Upper lobe of right lung (tissue), 1 donor: ENCODE results near the gene TSPO. TPM values are rescaled to one million over a fixed set of nuclear protein-coding genes. Genes with fewer than 3 reads are reported as not detected.

Experiments used
- ATAC-seq: fragments of 200-7000 bp; cut with Tn5 transposase; one replicate; pipeline ENCODE4 v1.9.1; 2020; ENCODE audit warnings: mild to moderate bottlenecking, moderate library complexity
- DNase-seq: peaks from one replicate; pipeline ENCODE4 v3.0.0-alpha.2; 2020
- H3K27ac ChIP-seq: fragments of 200-600 bp; one replicate; pipeline ENCODE4 v1.8.0; 2022
- H3K27me3 ChIP-seq: fragments of 200-600 bp; one replicate; pipeline ENCODE4 v1.8.0; 2022; ENCODE audit warnings: mild to moderate bottlenecking
- H3K36me3 ChIP-seq: fragments of 200-600 bp; one replicate; pipeline ENCODE4 v1.8.0; 2022
- H3K4me1 ChIP-seq: fragments of 200-600 bp; one replicate; pipeline ENCODE4 v1.8.0; 2022
- H3K4me3 ChIP-seq: fragments of 200-600 bp; one replicate; pipeline ENCODE4 v1.8.0; 2022; ENCODE audit warnings: mild to moderate bottlenecking
- H3K9me3 ChIP-seq: fragments of 200-600 bp; one replicate; pipeline ENCODE4 v1.8.0; 2022
- intact Hi-C: fragments of 100-400 bp; cut with DNase I; formaldehyde crosslinking; loops from one replicate; pipeline ENCODE4 v1.11.0; 2022
- total RNA-seq: library from RNA; stranded (reverse); fragmentation: NEBNext Ultra II Directional; extraction: Animal tissue kit (Norgen Biotek cat#: 25700); gene quantifications from one replicate; pipeline ENCODE4 v1.2.1, GENCODE V29; 2021
- TF ChIP-seq, protein P1 (sequence below): fragments of 200-600 bp; IDR thresholded peaks from one replicate; pipeline ENCODE4 v1.8.0; 2022; ENCODE audit warnings: antibody characterized with exemption
- donor health status: DM: no; HTN: yes; CAD: no; lungs with severe emphysema.

TSPO gene
- total RNA-seq, 1 donor from 2014 or later: 185 TPM

DNA sequence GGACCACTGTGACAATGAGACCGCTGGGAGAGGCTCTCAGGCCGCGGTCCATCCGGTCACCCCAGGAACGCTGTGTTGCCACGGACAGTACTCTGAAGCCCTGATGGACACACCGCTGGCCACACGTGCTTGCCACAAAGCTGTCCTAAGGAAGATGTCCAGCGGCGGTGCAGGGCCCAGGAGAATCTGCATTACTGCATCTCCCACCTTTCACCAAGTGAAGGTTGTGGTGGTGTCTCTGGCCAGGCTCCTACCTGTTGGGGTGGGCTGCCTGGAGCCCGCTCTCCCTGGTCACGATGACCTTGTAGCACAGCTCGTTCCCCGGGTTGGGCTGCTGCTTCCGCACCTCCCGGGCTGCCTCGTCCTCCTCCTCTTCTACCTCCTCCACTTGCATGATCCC, 31.4 kb downstream of the TSPO start:
- DNase-seq (peak; percentile 63), ATAC-seq (no peak)
- Histone ChIP-seq H3K4me3 (no peak overlapping the region), H3K9me3 (no peaks in the 10 kb centered on the region), H3K4me1 (peaks cover 11% of the 10 kb centered on the region), H3K36me3 (peaks cover 9% of the 10 kb centered on the region), H3K27me3 (no peaks in the 10 kb centered on the region), H3K27ac (no peak overlapping the region)
- TF ChIP-seq, protein P1, sequence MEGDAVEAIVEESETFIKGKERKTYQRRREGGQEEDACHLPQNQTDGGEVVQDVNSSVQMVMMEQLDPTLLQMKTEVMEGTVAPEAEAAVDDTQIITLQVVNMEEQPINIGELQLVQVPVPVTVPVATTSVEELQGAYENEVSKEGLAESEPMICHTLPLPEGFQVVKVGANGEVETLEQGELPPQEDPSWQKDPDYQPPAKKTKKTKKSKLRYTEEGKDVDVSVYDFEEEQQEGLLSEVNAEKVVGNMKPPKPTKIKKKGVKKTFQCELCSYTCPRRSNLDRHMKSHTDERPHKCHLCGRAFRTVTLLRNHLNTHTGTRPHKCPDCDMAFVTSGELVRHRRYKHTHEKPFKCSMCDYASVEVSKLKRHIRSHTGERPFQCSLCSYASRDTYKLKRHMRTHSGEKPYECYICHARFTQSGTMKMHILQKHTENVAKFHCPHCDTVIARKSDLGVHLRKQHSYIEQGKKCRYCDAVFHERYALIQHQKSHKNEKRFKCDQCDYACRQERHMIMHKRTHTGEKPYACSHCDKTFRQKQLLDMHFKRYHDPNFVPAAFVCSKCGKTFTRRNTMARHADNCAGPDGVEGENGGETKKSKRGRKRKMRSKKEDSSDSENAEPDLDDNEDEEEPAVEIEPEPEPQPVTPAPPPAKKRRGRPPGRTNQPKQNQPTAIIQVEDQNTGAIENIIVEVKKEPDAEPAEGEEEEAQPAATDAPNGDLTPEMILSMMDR: no peak
- intact Hi-C loops: no loop called here

DNA sequence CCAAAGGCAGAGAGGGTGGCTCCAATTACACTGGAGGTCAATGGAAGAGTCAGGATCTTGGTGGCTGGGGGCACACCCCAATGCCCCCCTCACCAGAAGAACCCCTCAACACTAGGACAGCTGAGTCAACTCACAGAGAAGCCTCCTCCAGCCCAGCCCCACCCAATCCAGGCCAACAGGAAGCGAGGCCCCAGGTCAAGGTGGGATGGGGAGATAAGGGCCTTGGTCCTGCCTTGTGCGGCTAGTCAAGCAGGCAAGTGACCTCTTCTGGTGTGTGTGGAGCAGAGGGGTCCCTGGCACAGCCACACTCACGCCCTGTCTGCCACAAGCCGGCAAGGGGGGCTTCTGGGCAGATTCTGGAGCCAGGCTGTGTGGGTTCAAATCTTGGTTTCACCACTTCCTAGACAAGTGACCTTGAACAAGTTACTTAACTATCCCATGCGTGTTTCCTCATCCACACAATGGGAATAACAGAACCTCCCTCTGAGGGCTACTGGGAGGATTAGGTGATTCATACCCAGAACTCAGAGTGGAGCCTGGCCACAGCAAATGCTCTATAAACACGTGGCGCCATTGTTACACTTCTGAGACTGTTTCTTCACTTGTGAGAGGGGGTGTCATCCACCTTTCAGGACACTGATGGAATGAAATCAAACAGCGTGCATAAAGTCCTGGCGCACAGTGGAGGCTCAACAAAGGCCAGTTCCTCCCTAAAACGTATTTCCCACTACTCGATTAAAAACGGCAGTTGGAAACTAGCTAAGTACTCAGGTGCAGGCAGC, 32.3 kb downstream of the TSPO start:
- TF ChIP-seq, protein P1: no peak
- Histone ChIP-seq H3K4me3 (no peak overlapping the region), H3K4me1 (peaks cover 16% of the 10 kb centered on the region), H3K27me3 (no peaks in the 10 kb centered on the region), H3K9me3 (no peaks in the 10 kb centered on the region), H3K27ac (no peak overlapping the region), H3K36me3 (peaks cover 9% of the 10 kb centered on the region)
- ATAC-seq (no peak), DNase-seq (peak; percentile 63)
- intact Hi-C loops: no loop called here

DNA sequence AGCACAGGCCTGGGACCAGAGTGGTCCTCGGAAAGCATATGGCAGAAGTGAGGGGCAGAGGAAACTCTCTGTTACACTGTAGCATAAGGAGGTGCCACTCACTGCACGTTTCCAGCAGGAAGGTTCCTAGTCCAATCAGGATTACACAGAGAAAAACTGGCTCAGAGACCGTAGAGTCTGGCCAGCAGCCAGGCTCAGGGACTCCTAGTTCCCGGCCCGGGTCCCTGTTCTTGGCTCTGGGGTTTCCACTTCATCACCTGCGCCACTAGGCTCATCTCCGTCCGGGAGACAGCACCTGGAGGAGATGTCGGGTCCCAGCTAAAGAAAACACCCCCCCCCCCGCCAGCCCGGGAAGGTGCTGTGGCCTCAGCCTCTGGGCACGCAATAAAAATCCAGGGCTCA, 34.5 kb downstream of the TSPO start:
- TF ChIP-seq, protein P1: no peak
- Histone ChIP-seq H3K27me3 (no peaks in the 10 kb centered on the region), H3K4me3 (peak overlapping the region; percentile 71), H3K4me1 (peaks cover 16% of the 10 kb centered on the region), H3K36me3 (no peaks in the 10 kb centered on the region), H3K27ac (no peak overlapping the region), H3K9me3 (no peaks in the 10 kb centered on the region)
- ATAC-seq: no peak
- intact Hi-C loops: no loop called here
- no peak for DNase-seq

DNA sequence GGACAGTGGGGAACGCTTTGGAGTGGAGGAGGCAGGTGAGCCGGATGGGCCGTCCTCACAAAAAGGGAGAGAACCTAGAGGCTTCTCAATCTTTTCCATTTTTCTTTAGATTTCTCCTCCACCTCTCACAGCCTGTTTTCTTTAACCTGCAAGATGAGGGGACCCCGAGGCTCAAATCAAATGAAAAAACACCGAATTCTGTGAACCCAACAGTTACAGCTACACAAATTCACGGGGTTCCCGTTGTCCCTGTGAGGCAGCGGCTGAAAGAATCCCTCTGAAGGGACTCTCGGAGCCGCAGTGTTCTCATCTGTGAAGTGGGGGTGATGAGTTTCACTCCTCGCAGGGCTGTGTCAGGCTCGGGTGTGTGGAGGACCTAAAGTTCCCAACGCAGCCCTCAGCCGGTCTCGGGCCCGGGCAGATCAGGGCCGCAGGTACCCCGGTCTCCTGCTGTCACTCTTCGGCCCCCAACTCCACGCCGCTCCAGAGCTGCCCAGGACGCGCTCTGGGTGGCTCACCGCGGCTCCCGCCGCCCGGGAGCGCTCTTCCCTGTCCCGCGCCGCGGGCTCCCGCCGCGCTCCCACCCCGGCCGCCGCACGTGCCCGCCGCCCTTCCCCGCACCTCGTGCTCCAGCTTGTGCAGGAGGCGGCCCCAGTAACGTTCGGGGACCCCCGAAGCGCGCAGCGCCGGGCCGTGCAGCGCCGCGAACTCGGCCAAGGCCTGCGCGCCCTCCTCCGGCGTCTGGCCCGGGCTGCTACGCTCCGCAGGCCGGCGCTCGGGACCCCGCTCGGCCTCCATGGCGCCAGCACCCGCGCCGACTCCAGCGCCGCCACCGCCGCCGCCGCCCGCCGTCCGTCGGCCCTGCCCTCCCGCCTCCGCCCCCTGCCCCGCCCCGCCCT, 35.2 kb downstream of the TSPO start, which contains the start of gene TTLL12:
Gene TTLL12, minus strand, starts transcription at position 863 of the 899 bp plus-strand sequence. Its CDS starts 65 bp downstream, at position 798.
- Histone ChIP-seq H3K4me1 (peaks cover 16% of the 10 kb centered on the region), H3K27ac (peak within 1 kb of the TSS; percentile 95), H3K4me3 (peak within 1 kb of the TSS; percentile 71), H3K36me3 (no peaks in the 10 kb centered on the region), H3K27me3 (no peaks in the 10 kb centered on the region), H3K9me3 (no peaks in the 10 kb centered on the region)
- ATAC-seq: peak; percentile 65
- DNase-seq: peak; percentile 85
- intact Hi-C loops: no loop called here
- TF ChIP-seq, protein P1: no peak

DNA sequence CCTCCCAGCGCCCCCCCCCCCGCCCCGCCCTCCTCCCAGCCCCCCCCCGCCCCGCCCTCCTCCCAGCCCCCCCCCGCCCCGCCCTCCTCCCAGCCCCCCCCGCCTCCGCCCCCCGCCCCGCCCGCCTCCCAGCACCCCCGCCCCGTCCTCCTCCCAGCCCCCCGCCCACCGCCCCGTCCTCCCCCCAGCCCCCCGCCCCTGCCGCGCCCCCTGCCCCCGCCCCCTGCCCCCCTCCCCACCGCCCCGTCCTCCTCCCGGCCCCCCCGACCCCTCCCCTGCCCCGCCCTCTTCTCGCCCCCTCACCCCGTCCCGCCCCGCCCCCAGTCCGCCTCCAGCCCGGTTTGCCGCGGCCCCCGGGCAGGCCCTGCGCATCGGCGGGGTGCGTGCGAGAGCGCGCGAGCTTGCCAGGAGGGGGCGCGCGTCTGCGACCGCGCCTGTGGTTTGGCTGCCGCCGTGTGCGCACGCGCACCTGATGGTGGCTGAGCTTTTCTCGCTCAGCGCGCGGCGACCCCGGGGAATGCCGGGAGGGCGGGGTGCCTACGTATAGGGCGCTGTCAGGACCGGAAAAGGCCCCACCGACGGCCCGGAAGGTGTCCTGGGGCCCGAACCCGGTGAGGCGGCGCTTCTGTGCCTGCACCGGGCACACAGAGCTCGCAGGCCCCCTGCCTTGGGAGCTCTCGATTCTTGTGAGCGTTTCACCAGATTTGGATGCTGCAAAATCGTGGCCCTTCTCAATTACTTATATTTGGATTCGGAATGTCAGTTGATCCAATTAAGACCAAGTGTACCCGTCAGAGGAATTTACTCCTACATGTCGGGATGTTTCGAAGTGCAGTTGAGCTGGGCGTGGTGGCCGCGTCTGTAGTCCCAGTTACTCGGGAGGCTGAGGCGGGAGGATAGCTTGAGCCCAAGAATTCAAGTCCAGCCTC, 36.1 kb downstream of the TSPO start:
- DNase-seq (peak; percentile 99), ATAC-seq (peak; percentile 94)
- no peaks in the 10 kb centered on the region for H3K27me3 ChIP-seq
- TF ChIP-seq, protein P1: peak; percentile 62
- intact Hi-C loops: no loop called here
- H3K4me3 ChIP-seq: peak overlapping the region; percentile 62
- H3K27ac ChIP-seq: peak overlapping the region; percentile 95
- H3K9me3 ChIP-seq: no peaks in the 10 kb centered on the region
- H3K4me1 ChIP-seq: peaks cover 16% of the 10 kb centered on the region
- H3K36me3 ChIP-seq: no peaks in the 10 kb centered on the region
